Endothelial cell of umbilical vein (primary cell): ENCODE data around the gene RIC1.
"Not testable (repeated sequence)": the region's sequence is repeated elsewhere in the genome, so short reads cannot be mapped to it uniquely, and the experiment has no call there.

Source experiments
- EZH2 ChIP-seq: IDR thresholded peaks from 2 replicates; pipeline ENCODE4 v1.6.1; 2012; ENCODE audit warnings: borderline replicate concordance, low read depth, mild to moderate bottlenecking, moderate library complexity, low read length, inconsistent platforms; ENCODE audit not compliant: severe bottlenecking
- FOS ChIP-seq: IDR thresholded peaks from 2 replicates; pipeline ENCODE4 v1.6.1; 2011; ENCODE audit warnings: mild to moderate bottlenecking, low read length, moderate library complexity, borderline replicate concordance; ENCODE audit not compliant: insufficient read depth
- POLR2A ChIP-seq: IDR thresholded peaks from 2 replicates; pipeline ENCODE4 v1.6.1; 2012; ENCODE audit warnings: low read depth, mild to moderate bottlenecking, control low read depth, low read length
- TF ChIP-seq, protein P1 (sequence below), 2 donors: IDR thresholded peaks; 1 replicate in 1 of 2; 2 replicates in 1 of 2; pipeline ENCODE4 v1.5.1; 2011; ENCODE audit warnings: low read length in 2 of 2, mild to moderate bottlenecking in 2 of 2, moderate library complexity in 2 of 2, control low read depth in 1 of 2, inconsistent platforms in 1 of 2, low read depth in 1 of 2; ENCODE audit not compliant: insufficient read depth in 1 of 2; ENCODE audit errors: extremely low read depth in 1 of 2

DNA sequence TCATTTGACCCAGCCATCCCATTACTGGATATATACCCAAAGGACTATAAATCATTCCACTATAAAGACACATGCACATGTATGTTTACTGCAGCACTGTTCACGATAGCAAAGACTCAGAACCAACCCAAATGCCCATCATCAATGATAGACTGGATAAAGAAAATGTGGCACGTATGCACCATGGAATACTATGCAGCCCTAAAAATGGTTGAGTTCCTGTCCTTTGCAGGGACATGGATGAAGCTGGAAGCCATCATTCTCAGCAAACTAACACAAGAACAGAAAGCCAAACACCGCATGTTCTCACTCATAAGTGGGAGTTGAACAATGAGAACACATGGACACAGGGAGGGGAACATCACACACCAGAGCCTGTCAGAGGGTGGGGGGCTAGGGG is 154.5 kb downstream of the RIC1 start:
- not testable (repeated sequence) for TF ChIP-seq POLR2A, EZH2, FOS
- TF ChIP-seq, protein P1, sequence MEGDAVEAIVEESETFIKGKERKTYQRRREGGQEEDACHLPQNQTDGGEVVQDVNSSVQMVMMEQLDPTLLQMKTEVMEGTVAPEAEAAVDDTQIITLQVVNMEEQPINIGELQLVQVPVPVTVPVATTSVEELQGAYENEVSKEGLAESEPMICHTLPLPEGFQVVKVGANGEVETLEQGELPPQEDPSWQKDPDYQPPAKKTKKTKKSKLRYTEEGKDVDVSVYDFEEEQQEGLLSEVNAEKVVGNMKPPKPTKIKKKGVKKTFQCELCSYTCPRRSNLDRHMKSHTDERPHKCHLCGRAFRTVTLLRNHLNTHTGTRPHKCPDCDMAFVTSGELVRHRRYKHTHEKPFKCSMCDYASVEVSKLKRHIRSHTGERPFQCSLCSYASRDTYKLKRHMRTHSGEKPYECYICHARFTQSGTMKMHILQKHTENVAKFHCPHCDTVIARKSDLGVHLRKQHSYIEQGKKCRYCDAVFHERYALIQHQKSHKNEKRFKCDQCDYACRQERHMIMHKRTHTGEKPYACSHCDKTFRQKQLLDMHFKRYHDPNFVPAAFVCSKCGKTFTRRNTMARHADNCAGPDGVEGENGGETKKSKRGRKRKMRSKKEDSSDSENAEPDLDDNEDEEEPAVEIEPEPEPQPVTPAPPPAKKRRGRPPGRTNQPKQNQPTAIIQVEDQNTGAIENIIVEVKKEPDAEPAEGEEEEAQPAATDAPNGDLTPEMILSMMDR (IDR thresholded peaks at IDR 0.05; ENCODE audit: extremely low read depth in 1 of 2, insufficient read depth in 1 of 2, low read depth in 1 of 2, low read length in 2 of 2), result not testable (repeated sequence)
